ENCODE measurements around the gene APEX2. TPM values are rescaled to one million over a fixed set of nuclear protein-coding genes. Genes with fewer than 3 reads are reported as not detected.

APEX2 gene
- total and polyA plus RNA-seq, 2 donors (not counting 1 experiment from before 2014, with no cell fraction given), result 13.1 to 18.0 TPM

DNA sequence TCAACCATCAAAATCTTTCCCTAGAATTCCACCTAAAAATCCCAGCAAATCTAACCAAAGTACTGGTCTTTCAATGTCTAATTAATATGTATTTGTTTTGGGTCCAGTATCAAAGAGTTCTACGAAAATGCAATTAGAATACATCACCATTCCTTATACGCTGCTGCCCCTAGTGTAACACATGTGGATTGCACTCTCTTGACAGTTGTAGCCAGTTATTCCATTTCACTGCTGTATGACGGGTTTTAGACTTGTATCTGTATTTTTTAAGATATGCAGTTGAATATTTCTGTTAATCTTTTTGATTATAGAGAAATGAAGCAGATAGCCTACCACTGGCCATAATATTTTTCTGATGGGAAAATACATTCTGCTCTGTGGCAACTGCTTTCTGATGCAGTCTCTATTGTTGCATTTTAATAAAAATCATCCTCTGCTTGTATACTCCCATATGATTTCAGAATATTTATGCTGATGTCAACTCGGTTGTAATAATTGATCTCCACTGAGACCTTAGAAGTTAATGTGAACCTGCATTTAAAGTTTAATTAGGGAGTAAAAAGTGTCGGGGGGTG is 57.6 kb downstream of the APEX2 start:
- Histone ChIP-seq H3K4me3 (ENCODE audit: control extremely low read depth in 1 of 5, extremely low read depth in 1 of 5, insufficient read depth in 1 of 5, low read depth in 2 of 5, low read length in 4 of 5) (peak overlapping the region in 3 of 5 experiments; percentile 18 to 24 (median 18)), H4K20me1 (ENCODE audit: control insufficient read depth, insufficient read depth, low read length, poor library complexity, severe bottlenecking) (no peaks in the 10 kb centered on the region), H3K27ac (ENCODE audit: low read length in 2 of 2) (no peak overlapping the region), H3K9ac (ENCODE audit: low read length) (peak overlapping the region; percentile 30), H3K79me2 (ENCODE audit: control insufficient read depth, insufficient read depth, low read length) (no peaks in the 10 kb centered on the region), H2AFZ (ENCODE audit: insufficient read depth, low read depth, low read length, poor library complexity, severe bottlenecking) (peak overlapping the region; percentile 50), H3K4me2 (replicated peaks; ENCODE audit: low read depth, low read length, poor library complexity, severe bottlenecking) (peak overlapping the region; percentile 52), H3K9me3 (ENCODE audit: control extremely low read depth in 1 of 3, control insufficient read depth in 2 of 3, insufficient read depth in 1 of 3, low read length in 2 of 3) (no peaks in the 10 kb centered on the region), H3K27me3 (replicated peaks in 1 of 4; ENCODE audit: control extremely low read depth in 1 of 4, control insufficient read depth in 3 of 4, insufficient read depth in 4 of 4, low read length in 3 of 4) (no peaks in the 10 kb centered on the region), H3K4me1 (ENCODE audit: control insufficient read depth in 2 of 2, insufficient read depth in 2 of 2, low read length in 2 of 2) (peaks cover 6 to 7% of the 10 kb centered on the region in 2 donors), H3K36me3 (replicated peaks in 1 of 2; ENCODE audit: control extremely low read depth in 1 of 2, control insufficient read depth in 1 of 2, extremely low read depth in 1 of 2, insufficient read depth in 2 of 2, low read length in 1 of 2) (no peaks in the 10 kb centered on the region)
- peak; percentile 53 for DNase-seq
- intact Hi-C loops (cut with micrococcal nuclease), result loop anchor here (1.0 to 10.0 kb wide), 6 partner anchors 103 to 1740 kb away; partner anchors contain the start of genes HUWE1 and MAGED2
- no peaks in the 10 kb centered on the region for H3K9me3 Mint-ChIP-seq (ENCODE audit: insufficient read depth)
- peaks cover 10% of the 10 kb centered on the region for H3K4me1 Mint-ChIP-seq
- ChIA-PET POLR2A (no interaction called here), CTCF (interaction anchor here (0.7 to 1.9 kb wide), 9 partner anchors 47 to 1741 kb away, joined by 3 to 12 read pairs (median 4); partner anchors contain the start of genes APEX2 and RRAGB)
- TF ChIP-seq EZH2 (IDR thresholded peaks at IDR 0.05; ENCODE audit: borderline replicate concordance, insufficient read depth, low read depth, low read length, poor library complexity, severe bottlenecking) (no peak), CTCF (IDR thresholded peaks at IDR 0.05) (peak; percentile 77)
- ATAC-seq (ENCODE audit: low read depth), result peak; percentile 71
- WGBS (ENCODE audit: insufficient coverage), result no CpG with 5 or more reads among the region's 5 CpGs
- H3K4me3 Mint-ChIP-seq, result peak overlapping the region; percentile 78
- no peaks in the 10 kb centered on the region for H3K27me3 Mint-ChIP-seq
- no peak overlapping the region for H3K27ac Mint-ChIP-seq

Other genes starting within 250 kb of the APEX2 start
- gene ITIH6, start 202.1 kb upstream of the APEX2 start, total RNA-seq, result not detected in 2 replicates
- gene ITIH6, start 202.1 kb upstream of the APEX2 start, polyA plus RNA-seq, result not detected in 2 replicates
- gene MAGED2, start 192.6 kb upstream of the APEX2 start, total RNA-seq, result 77.7 and 87.2 TPM in 2 replicates
- gene MAGED2, start 192.6 kb upstream of the APEX2 start, polyA plus RNA-seq, result 47.8 and 68.1 TPM in 2 replicates
- gene TRO, start 79.5 kb upstream of the APEX2 start, total RNA-seq, result 1.5 and 5.8 TPM in 2 replicates
- gene TRO, start 79.5 kb upstream of the APEX2 start, polyA plus RNA-seq, result 1.7 and 2.8 TPM in 2 replicates
- gene PFKFB1, start 6.2 kb upstream of the APEX2 start, total RNA-seq, result 0.47 and 0.56 TPM in 2 replicates
- 0.32 and 0.37 TPM in 2 replicates for gene PFKFB1, start 6.2 kb upstream of the APEX2 start, polyA plus RNA-seq
- gene ALAS2, start 30.6 kb downstream of the APEX2 start, total RNA-seq, result 0.94 and 1.00 TPM in 2 replicates
- 0.82 TPM in 1 of 2 replicates, not detected in the other for gene ALAS2, start 30.6 kb downstream of the APEX2 start, polyA plus RNA-seq
- gene PAGE2B, start 74.7 kb downstream of the APEX2 start, total RNA-seq, result 0.67 TPM in 1 of 2 replicates, not detected in the other
- not detected in 2 replicates for gene PAGE2B, start 74.7 kb downstream of the APEX2 start, polyA plus RNA-seq
- gene PAGE2, start 88.7 kb downstream of the APEX2 start, total RNA-seq, result 1.7 TPM in 1 of 2 replicates, not detected in the other
- not detected in 2 replicates for gene PAGE2, start 88.7 kb downstream of the APEX2 start, polyA plus RNA-seq
- not detected in 2 replicates for gene PAGE5, start 220.0 kb downstream of the APEX2 start, total RNA-seq
- not detected in 2 replicates for gene PAGE5, start 220.0 kb downstream of the APEX2 start, polyA plus RNA-seq

Data from B cell (primary cell).